Esophagus (tissue), 2 donors: ENCODE results near the gene HSPA1B. TPM values are rescaled to one million over a fixed set of nuclear protein-coding genes. Genes with fewer than 3 reads are reported as not detected.

ENCODE experiments used
- H3K27ac ChIP-seq, 2 donors: one replicate each; pipeline ENCODE4 v1.5.1; 2013; ENCODE audit warnings: low read depth in 2 of 2, mild to moderate bottlenecking in 2 of 2, inconsistent platforms in 1 of 2, low read length in 1 of 2, moderate library complexity in 1 of 2
- H3K27me3 ChIP-seq, 2 donors: one replicate each; pipeline ENCODE4 v1.6.1; 2013; ENCODE audit warnings: low read length in 2 of 2, control low read depth in 1 of 2, mild to moderate bottlenecking in 1 of 2; ENCODE audit not compliant: insufficient read depth in 2 of 2, control insufficient read depth in 1 of 2
- H3K36me3 ChIP-seq, 2 donors: one replicate each; pipeline ENCODE4 v1.6.1; 2013; ENCODE audit warnings: low read length in 1 of 2; ENCODE audit not compliant: control insufficient read depth in 2 of 2, insufficient read depth in 2 of 2
- H3K4me1 ChIP-seq, 2 donors: one replicate each; pipeline ENCODE4 v1.6.1; 2013; ENCODE audit warnings: low read length in 1 of 2; ENCODE audit not compliant: control insufficient read depth in 2 of 2, insufficient read depth in 2 of 2
- H3K4me3 ChIP-seq, 2 donors: one replicate each; pipeline ENCODE4 v1.5.1; 2013; ENCODE audit warnings: low read length in 2 of 2, mild to moderate bottlenecking in 2 of 2, low read depth in 1 of 2, moderate library complexity in 1 of 2
- H3K9me3 ChIP-seq, 2 donors: one replicate each; pipeline ENCODE4 v1.6.1; 2013; ENCODE audit warnings: mild to moderate bottlenecking in 2 of 2, low read depth in 1 of 2, low read length in 1 of 2, moderate library complexity in 1 of 2; ENCODE audit not compliant: control insufficient read depth in 2 of 2, insufficient read depth in 1 of 2
- WGBS, 2 donors: extraction: QIAGEN DNeasy Blood & Tissue Kit; methylation state at CpG; one replicate each; pipeline ENCODE4 v1.1.7; 2013; 5-methylcytosine and 5-hydroxymethylcytosine counted together
- polyA plus RNA-seq, 2 donors: library from polyadenylated mRNA; stranded (reverse); fragments of 200-250 nt; gene quantifications; one replicate each; pipeline ENCODE4 v1.2.3, GENCODE V29; 2013
- donor health status: healthy with polysubstance abuse.
- donor health status: Bipolar disorder and iron deficiency.

Gene HSPA1B
- 100 to 1,000 TPM in 1 of 2 donors, 10 to 100 TPM in 1; 26.9 to 103 TPM for polyA plus RNA-seq

GRCh38 chr6:31827286-31828079 lies at the start of gene HSPA1B:
Gene HSPA1B (plus strand): TSS chr6:31827738. CDS start chr6:31827951, 213 bp downstream.
- peak within 1 kb of the TSS; percentile 77 to 84 for H3K4me3 ChIP-seq
- H3K27ac ChIP-seq = peak within 1 kb of the TSS; percentile 96 to 99
- no peaks in the 10 kb centered on the region for H3K36me3 ChIP-seq
- H3K27me3 ChIP-seq = no peaks in the 10 kb centered on the region
- H3K9me3 ChIP-seq = no peaks in the 10 kb centered on the region
- peaks cover 0 to 5% of the 10 kb centered on the region in 2 donors for H3K4me1 ChIP-seq
- WGBS, 2 donors = 0 to 1% methylated on average over 48 to 52 of the region's 56 CpGs

- H3K9me3 ChIP-seq = no peaks in the 10 kb centered on the region
- H3K36me3 ChIP-seq = peaks cover 8 to 45% of the 10 kb centered on the region in 2 donors
- H3K27ac ChIP-seq = no peak overlapping the region
- no peaks in the 10 kb centered on the region for H3K27me3 ChIP-seq
- 96 to 97% methylated on average over 5 of the region's 5 CpGs for WGBS, 2 donors
- H3K4me1 ChIP-seq = peaks cover 6 to 9% of the 10 kb centered on the region in 2 donors
- H3K4me3 ChIP-seq = no peak overlapping the region
Measured at GRCh38 chr6:31778193-31778592, 49.3 kb upstream of the HSPA1B start.

DNA sequence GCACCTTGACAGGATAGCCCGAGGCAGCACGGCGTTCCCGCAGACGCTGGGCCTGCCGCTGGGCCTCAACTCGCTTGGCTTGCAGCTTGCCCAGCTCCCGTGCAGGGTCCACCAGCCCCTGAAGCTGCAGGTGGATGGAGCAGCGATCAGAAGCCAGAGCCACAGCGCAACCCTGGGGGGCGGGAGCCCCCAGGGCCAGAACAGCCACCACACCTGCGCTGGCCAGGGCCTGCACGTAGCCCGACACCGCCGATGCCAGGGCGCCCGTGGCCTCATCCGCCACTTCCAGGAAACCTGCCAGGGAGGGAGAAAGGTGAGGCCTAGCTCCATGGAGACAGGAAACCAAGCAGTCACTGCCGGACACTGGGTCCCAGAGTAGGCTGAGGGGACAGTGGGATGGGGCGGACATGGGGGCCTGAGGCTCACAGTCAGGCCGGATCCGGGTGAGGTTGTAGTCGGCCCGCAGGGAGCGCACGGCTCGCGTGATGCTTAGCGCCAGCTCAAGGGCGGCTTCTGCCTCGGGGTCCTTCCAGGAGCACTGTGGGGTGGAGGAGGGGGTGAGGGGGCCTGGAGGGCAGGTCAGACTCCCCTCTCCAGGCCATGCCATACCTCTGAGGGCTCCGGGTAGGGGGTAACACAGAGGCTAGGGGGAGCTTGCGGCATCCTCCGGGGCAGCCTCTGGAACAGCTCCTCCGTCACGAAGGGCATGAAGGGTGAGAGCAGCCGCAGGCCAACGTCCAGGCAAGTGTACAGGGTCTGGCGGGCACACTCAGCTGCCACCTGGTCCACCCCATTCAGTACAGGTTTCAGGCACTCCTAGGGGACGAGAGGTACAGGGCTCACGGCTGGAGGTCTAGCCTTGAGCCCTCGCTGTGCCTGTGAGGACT lies 48.3 kb upstream of the HSPA1B start:
- no peaks in the 10 kb centered on the region for H3K27me3 ChIP-seq
- H3K36me3 ChIP-seq = peaks cover 8 to 49% of the 10 kb centered on the region in 2 donors
- peaks cover 6 to 9% of the 10 kb centered on the region in 2 donors for H3K4me1 ChIP-seq
- H3K9me3 ChIP-seq = no peaks in the 10 kb centered on the region
- WGBS, 2 donors = 83 to 86% methylated on average over 36 to 43 of the region's 43 CpGs
- H3K27ac ChIP-seq = no peak overlapping the region
- no peak overlapping the region for H3K4me3 ChIP-seq

DNA sequence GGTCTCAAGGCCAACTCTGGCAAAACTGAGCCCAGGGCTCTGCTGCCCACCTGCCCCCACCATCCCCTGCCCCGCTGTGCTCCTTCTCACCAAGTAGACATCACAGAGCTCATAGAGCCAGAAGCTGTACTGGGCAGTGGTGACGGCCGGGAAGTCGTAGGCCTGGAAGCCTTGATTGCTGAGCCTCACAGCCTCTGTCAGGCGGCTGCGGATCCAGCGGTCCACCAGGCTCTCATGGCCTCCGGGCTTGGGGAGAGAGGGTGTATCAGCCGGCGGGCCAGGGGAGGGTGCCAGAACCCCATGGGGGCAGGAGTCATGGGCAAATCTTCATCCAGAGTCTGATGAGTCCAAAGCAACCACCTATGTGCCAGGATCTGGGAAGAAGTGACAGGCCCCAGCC lies 47.6 kb upstream of the HSPA1B start:
- H3K27me3 ChIP-seq = no peaks in the 10 kb centered on the region
- H3K4me3 ChIP-seq = no peak overlapping the region
- no peaks in the 10 kb centered on the region for H3K9me3 ChIP-seq
- H3K27ac ChIP-seq = no peak overlapping the region
- H3K4me1 ChIP-seq = peaks cover 6 to 9% of the 10 kb centered on the region in 2 donors
- H3K36me3 ChIP-seq = peaks cover 8 to 56% of the 10 kb centered on the region in 2 donors
- WGBS, 2 donors = 94 to 95% methylated on average over 10 of the region's 10 CpGs

DNA sequence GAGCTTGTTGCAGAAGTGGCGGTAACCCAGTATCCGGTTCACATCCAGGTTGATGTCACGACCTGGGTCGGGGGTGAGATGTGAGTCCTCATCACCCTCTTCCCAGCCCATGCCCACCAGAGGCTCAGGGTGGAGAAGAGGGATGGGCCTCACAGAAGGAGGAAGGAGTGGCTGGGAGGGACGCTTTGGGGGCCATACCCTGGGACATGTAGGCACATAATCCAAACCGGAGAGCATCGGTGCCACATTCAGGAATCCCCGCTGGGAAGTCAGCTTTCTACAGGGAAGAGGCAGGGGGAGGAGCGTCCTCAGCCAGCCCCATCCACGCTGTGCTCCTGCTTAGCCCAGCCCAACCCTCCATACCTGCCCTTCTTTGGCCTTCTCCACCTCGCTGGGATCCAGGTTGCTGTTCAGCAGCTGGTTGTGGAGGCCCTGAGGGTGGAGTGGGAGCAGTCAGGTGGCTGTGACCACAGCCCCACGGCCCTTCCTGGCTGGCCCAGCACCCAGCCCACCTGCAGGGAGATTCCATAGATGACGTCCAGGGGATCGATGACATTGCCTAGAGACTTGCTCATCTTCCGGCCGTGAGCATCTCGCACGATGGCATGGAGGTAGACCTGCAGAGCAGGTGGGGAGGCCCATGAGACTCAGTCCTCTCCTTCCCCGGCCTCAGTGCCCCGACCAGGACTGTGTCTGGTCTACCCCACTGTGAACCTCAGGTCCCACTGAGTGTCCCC lies 46.9 kb upstream of the HSPA1B start:
- H3K27ac ChIP-seq = no peak overlapping the region
- no peak overlapping the region for H3K4me3 ChIP-seq
- H3K9me3 ChIP-seq = no peaks in the 10 kb centered on the region
- no peaks in the 10 kb centered on the region for H3K27me3 ChIP-seq
- peaks cover 8 to 63% of the 10 kb centered on the region in 2 donors for H3K36me3 ChIP-seq
- WGBS, 2 donors = 87% methylated on average over 20 of the region's 20 CpGs
- peaks cover 6% of the 10 kb centered on the region in 2 donors for H3K4me1 ChIP-seq

- Histone ChIP-seq H3K4me1 (peaks cover 6% of the 10 kb centered on the region in 2 donors), H3K27ac (no peak overlapping the region), H3K27me3 (no peaks in the 10 kb centered on the region), H3K4me3 (no peak overlapping the region), H3K36me3 (peaks cover 8 to 65% of the 10 kb centered on the region in 2 donors), H3K9me3 (no peaks in the 10 kb centered on the region)
- 95 to 96% methylated on average over 23 of the region's 23 CpGs for WGBS, 2 donors
Measured at GRCh38 chr6:31781244-31782125, 46.1 kb upstream of the HSPA1B start.

DNA sequence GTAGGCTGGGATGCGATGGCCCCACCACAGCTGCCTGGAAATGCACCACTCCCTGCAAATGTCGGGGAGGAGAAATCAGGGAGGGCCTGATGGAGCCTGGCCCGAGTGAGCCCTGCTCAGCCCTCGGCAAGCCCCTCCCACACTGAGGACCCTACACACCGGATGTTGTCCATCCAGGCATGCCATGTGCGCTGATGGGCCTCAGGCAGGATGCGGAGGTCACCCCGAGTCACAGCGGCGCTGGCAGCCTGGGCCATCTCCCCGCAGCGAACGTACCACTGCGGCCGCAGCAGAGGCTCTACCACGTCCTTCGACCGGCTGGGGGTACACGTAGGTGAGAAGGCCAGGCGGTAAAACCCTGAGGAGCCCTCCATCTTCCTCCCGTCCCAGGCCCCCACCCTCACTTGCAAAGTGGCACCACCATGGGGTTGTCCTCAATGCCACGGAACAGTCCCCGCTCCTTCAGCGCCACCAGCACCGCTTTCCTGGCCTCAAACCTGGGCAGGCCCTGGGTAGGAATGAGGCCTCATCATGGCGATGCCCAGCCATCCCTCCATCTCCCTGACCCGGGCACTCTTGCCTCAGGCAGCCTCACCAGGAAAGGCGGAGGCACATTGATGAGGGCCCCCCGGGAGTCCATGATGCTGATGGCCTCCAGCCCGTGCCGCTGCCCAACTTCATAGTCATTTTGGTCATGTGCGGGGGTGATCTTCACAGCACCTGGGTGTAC lies 45.2 kb upstream of the HSPA1B start:
- Histone ChIP-seq H3K4me3 (no peak overlapping the region), H3K27me3 (no peaks in the 10 kb centered on the region), H3K27ac (no peak overlapping the region), H3K36me3 (peaks cover 8 to 65% of the 10 kb centered on the region in 2 donors), H3K9me3 (no peaks in the 10 kb centered on the region), H3K4me1 (peaks cover under 1% of the 10 kb centered on the region in 2 donors)
- WGBS, 2 donors = 91 to 92% methylated on average over 32 of the region's 32 CpGs

DNA sequence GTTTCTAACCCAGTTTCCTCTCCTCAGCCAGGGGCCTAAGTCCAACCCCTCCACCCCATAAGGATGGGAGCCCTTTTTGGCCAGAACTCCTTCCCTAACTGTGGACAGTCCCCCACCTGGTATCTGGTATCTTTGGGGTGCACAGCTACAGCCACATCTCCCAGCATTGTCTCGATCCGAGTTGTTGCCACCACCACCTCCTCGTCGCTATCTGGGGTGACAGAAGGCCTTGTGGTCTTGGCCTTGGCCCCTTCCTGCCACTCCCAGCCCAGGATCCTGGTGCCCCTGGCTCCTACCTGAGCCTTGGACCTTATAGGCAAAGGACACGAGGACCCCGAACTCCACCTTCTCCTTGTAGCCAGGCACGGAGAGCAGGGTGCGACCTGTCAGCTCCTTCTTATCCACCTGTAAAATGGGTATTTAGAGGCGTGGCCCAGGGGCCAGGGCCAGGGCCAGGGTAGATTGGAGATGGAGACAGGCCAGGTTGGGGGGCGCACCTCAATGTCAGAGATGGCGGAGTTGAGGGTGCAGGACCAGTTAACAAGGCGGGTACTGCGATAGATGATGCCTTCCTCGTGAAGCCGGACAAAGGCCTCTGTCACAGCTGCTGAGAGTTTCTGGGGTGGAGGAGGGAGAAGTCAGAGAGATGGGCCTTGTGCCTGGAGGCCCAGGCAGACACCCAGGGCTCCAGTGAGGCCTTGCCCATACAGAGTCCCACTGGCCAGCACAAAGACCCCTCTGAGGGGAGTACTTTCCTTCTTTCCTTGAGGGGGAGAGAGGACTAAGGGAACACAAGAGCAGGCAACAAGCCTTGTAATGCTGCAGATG lies 43.2 kb upstream of the HSPA1B start:
- Histone ChIP-seq H3K27me3 (no peaks in the 10 kb centered on the region), H3K27ac (no peak overlapping the region), H3K4me3 (no peak overlapping the region), H3K4me1 (no peaks in the 10 kb centered on the region), H3K9me3 (no peaks in the 10 kb centered on the region), H3K36me3 (peaks cover 8 to 55% of the 10 kb centered on the region in 2 donors)
- 94 to 95% methylated on average over 15 of the region's 15 CpGs for WGBS, 2 donors
